Esophagus muscularis mucosa (tissue), 4 donors: ENCODE data around the gene RGS1.

Experiments
- EP300 ChIP-seq: sonication (generic); formaldehyde crosslinking; IDR thresholded peaks from one replicate; pipeline ENCODE4 v1.6.1; 2017; ENCODE audit warnings: antibody characterized with exemption
- POLR2A ChIP-seq: fragments of 450-650 bp; IDR thresholded peaks from one replicate; pipeline ENCODE4 v1.6.1; 2017; ENCODE audit warnings: antibody characterized with exemption, moderate library complexity, mild to moderate bottlenecking, low read depth
- POLR2AphosphoS5 ChIP-seq, 2 donors: sonication (generic); formaldehyde crosslinking; IDR thresholded peaks; one replicate each; pipeline ENCODE4 v1.6.1; 2017; ENCODE audit warnings: antibody characterized with exemption in 2 of 2
- TF ChIP-seq, protein P1 (sequence below), 3 experiments: fragments of 200-600 bp in 2 of 3; fragments of 450-650 bp in 1 of 3; sonication (generic) in 2 of 3; IDR thresholded peaks; one replicate each; pipeline ENCODE4 v1.5.1; 2017 to 2019; ENCODE audit warnings: antibody characterized with exemption in 3 of 3, mild to moderate bottlenecking in 2 of 3, moderate library complexity in 1 of 3

DNA sequence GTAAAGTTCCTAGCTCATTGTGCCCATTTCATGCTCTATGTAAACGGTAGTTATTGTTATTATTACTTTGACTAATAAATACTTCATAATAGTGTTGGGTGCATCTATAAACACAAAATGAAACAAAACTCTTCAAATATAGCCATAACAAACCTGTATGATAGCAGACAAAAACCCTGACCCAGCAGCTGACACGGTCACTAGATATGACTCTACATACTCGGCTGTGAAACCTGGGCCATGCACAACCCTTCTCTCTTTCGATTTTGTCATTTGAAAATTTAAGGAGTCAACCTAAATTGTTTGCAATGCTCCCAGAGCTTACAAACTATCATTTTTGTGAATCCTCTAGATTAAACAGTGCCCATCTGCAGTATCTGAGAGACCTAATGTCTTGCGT, 52.3 kb downstream of the RGS1 start:
- TF ChIP-seq POLR2AphosphoS5 (IDR thresholded peaks at IDR 0.05) (no peak), EP300 (no peak), POLR2A (no peak)
- TF ChIP-seq, protein P1, sequence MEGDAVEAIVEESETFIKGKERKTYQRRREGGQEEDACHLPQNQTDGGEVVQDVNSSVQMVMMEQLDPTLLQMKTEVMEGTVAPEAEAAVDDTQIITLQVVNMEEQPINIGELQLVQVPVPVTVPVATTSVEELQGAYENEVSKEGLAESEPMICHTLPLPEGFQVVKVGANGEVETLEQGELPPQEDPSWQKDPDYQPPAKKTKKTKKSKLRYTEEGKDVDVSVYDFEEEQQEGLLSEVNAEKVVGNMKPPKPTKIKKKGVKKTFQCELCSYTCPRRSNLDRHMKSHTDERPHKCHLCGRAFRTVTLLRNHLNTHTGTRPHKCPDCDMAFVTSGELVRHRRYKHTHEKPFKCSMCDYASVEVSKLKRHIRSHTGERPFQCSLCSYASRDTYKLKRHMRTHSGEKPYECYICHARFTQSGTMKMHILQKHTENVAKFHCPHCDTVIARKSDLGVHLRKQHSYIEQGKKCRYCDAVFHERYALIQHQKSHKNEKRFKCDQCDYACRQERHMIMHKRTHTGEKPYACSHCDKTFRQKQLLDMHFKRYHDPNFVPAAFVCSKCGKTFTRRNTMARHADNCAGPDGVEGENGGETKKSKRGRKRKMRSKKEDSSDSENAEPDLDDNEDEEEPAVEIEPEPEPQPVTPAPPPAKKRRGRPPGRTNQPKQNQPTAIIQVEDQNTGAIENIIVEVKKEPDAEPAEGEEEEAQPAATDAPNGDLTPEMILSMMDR (IDR thresholded peaks at IDR 0.05) = no peak
